Caco-2 (cell line): Measurements from ENCODE around the gene PIH1D1. TPM values are rescaled to one million over a fixed set of nuclear protein-coding genes. Genes with fewer than 3 reads are reported as not detected.

Experiments used
- BruUV-seq: library from RNA; stranded (reverse); fragments of 400-500 nt; replicated peaks from 2 replicates; lab custom pipeline; 2021; lab: Mats Ljungman, UMichigan
- CTCF ChIA-PET: fragments of 300-600 bp; sonication (Branson Sonifier 250); formaldehyde crosslinking; loops from one replicate; lab custom pipeline; 2022; ENCODE audit warnings: antibody characterized with exemption; lab: Charles Lee
- POLR2A ChIA-PET: fragments of 300-600 bp; sonication (Branson Sonifier 250); formaldehyde crosslinking; loops from one replicate; lab custom pipeline; 2022; ENCODE audit warnings: antibody characterized with exemption; lab: Charles Lee
- DNase-seq, 2 experiments: peaks; one replicate each; pipeline versions ENCODE4 v3.0.0 to v3.0.0-alpha.2; 2020 to 2022
- H3K27me3 ChIP-seq: replicated peaks from 2 replicates; pipeline ENCODE4 v1.6.0; 2011; ENCODE audit warnings: low read length; ENCODE audit not compliant: control insufficient read depth, insufficient read depth
- H3K36me3 ChIP-seq: 2 replicates; pipeline ENCODE4 v1.5.1; 2011; ENCODE audit warnings: low read length; ENCODE audit not compliant: control insufficient read depth, insufficient read depth
- H3K4me1 ChIP-seq: fragments of 250-450 bp; sonication (Bioruptor Pico); 2 replicates; pipeline ENCODE4 v1.5.1; 2020; ENCODE audit warnings: mild to moderate bottlenecking
- H3K4me3 ChIP-seq: 2 replicates; pipeline ENCODE4 v1.5.1; 2011; ENCODE audit warnings: low read depth, mild to moderate bottlenecking, control low read depth, low read length
- H3K9me3 ChIP-seq: fragments of 250-450 bp; sonication (Bioruptor Pico); 2 replicates; pipeline ENCODE4 v1.5.1; 2020; ENCODE audit warnings: mild to moderate bottlenecking, moderate library complexity
- H3K27ac Mint-ChIP-seq: one replicate; pipeline ENCODE4 v1.8.0; 2022; ENCODE audit warnings: mixed read lengths; ENCODE audit not compliant: unreplicated experiment
- H3K27me3 Mint-ChIP-seq: one replicate; pipeline ENCODE4 v1.8.0; 2022; ENCODE audit warnings: mixed read lengths; ENCODE audit not compliant: insufficient read depth, unreplicated experiment
- H3K36me3 Mint-ChIP-seq: one replicate; pipeline ENCODE4 v1.8.0; 2022; ENCODE audit warnings: mild to moderate bottlenecking, mixed read lengths; ENCODE audit not compliant: insufficient read depth, unreplicated experiment
- H3K4me1 Mint-ChIP-seq: one replicate; pipeline ENCODE4 v1.8.0; 2022; ENCODE audit warnings: low read depth, mixed read lengths; ENCODE audit not compliant: unreplicated experiment
- H3K4me3 Mint-ChIP-seq: one replicate; pipeline ENCODE4 v1.8.0; 2022; ENCODE audit warnings: mild to moderate bottlenecking, moderate library complexity, mixed read lengths; ENCODE audit not compliant: unreplicated experiment
- H3K9me3 Mint-ChIP-seq: one replicate; pipeline ENCODE4 v1.8.0; 2022; ENCODE audit warnings: mixed read lengths; ENCODE audit not compliant: unreplicated experiment
- CTCF ChIP-seq, 2 experiments: fragments of 200-600 bp in 1 of 2; IDR thresholded peaks; 1 replicate in 1 of 2; 2 replicates in 1 of 2; pipeline versions ENCODE4 v1.5.1 to v1.8.0; 2011 to 2022; ENCODE audit warnings: antibody characterized with exemption in 1 of 2, control low read depth in 1 of 2, inconsistent platforms in 1 of 2, low read depth in 1 of 2, low read length in 1 of 2, mild to moderate bottlenecking in 1 of 2, moderate library complexity in 1 of 2; ENCODE audit not compliant: insufficient read depth in 1 of 2, severe bottlenecking in 1 of 2, unreplicated experiment in 1 of 2
- intact Hi-C: fragments of 100-400 bp; cut with micrococcal nuclease; formaldehyde crosslinking; loops from one replicate; pipeline ENCODE4 v1.10.0; 2022; ENCODE audit not compliant: unreplicated experiment
- total RNA-seq: library from RNA; stranded (reverse); gene quantifications from 2 replicates; pipeline ENCODE4 v1.2.3, GENCODE V29; 2022

Gene PIH1D1
- total RNA-seq, 1 experiment from 2014 or later = 150 TPM

DNA sequence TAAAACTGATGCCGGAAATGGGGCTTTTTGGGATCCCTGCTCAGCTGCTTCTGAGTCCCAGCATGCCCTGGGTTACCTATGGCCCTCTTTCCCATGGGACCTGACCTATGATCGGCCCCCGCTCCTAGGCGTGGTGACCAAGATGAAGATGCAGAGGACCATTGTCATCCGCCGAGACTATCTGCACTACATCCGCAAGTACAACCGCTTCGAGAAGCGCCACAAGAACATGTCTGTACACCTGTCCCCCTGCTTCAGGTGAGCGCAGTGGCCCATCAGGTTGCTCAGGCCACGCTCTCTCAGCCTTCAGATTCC lies 46.1 kb upstream of the PIH1D1 start:
- no TSS peak for BruUV-seq
- no peaks in the 10 kb centered on the region for H3K9me3 Mint-ChIP-seq
- H3K9me3 ChIP-seq = no peaks in the 10 kb centered on the region
- peaks cover 16% of the 10 kb centered on the region for H3K36me3 ChIP-seq
- H3K4me1 ChIP-seq = peaks cover 20% of the 10 kb centered on the region
- TF ChIP-seq CTCF (IDR thresholded peaks at IDR 0.05; ENCODE audit: insufficient read depth in 1 of 2, low read depth in 1 of 2, low read length in 1 of 2, severe bottlenecking in 1 of 2, unreplicated experiment in 1 of 2) = no peak
- peak overlapping the region; percentile 98 for H3K4me3 Mint-ChIP-seq
- no peak for DNase-seq
- CTCF ChIA-PET = no interaction called here
- intact Hi-C loops = no loop called here
- peak overlapping the region; percentile 93; the same call in 1 of the 2 replicates for H3K4me3 ChIP-seq
- no peaks in the 10 kb centered on the region for H3K27me3 ChIP-seq
- no peaks in the 10 kb centered on the region for H3K27me3 Mint-ChIP-seq
- H3K27ac Mint-ChIP-seq = no peak overlapping the region
- H3K36me3 Mint-ChIP-seq = peaks cover 85% of the 10 kb centered on the region
- POLR2A ChIA-PET = no interaction called here
- peaks cover 13% of the 10 kb centered on the region for H3K4me1 Mint-ChIP-seq

DNA sequence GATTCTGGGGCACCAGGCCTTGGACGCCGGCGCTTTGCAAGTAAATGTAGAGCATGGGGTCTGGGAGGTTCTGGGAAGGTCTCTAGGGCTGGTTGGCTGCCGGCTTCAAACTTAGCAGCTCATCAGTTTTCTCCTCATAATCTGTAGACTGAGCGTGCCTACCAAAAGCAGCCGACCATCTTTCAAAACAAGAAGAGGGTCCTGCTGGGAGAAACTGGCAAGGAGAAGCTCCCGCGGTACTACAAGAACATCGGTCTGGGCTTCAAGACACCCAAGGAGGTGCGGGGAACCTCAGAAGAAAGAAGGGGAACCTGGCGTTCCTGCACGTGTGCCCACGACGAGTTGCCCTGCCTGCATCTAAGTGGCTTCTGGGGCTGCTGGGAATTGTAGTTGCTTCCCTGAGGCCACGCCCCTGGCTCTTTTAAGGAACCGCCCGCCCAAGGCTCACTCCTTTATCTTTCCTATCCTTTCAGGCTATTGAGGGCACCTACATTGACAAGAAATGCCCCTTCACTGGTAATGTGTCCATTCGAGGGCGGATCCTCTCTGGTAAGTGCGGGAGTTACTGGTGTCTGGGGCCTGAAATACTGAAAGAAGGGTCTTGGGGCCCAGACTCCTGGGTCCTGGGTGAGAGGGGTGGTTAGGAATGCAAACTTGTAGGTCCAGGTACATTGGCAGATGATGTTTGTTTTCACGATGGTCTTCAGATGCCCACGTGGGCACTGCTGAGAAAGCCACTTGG lies 45.6 kb upstream of the PIH1D1 start:
- Mint-ChIP-seq H3K4me1 (peaks cover 13% of the 10 kb centered on the region), H3K36me3 (peaks cover 90% of the 10 kb centered on the region), H3K4me3 (peak overlapping the region; percentile 98), H3K27me3 (no peaks in the 10 kb centered on the region), H3K27ac (peak overlapping the region; percentile 99), H3K9me3 (no peaks in the 10 kb centered on the region)
- no TSS peak for BruUV-seq
- intact Hi-C loops = no loop called here
- Histone ChIP-seq H3K36me3 (peaks cover 16% of the 10 kb centered on the region), H3K4me1 (peaks cover 20% of the 10 kb centered on the region), H3K9me3 (no peaks in the 10 kb centered on the region), H3K27me3 (no peaks in the 10 kb centered on the region), H3K4me3 (peak overlapping the region; percentile 93)
- CTCF ChIA-PET = interaction anchor here (1.5 to 2.1 kb wide), 2 partner anchors 16 to 50 kb away, joined by 4 to 9 read pairs; no protein-coding TSS in a partner anchor
- TF ChIP-seq CTCF (IDR thresholded peaks at IDR 0.05; ENCODE audit: insufficient read depth in 1 of 2, low read depth in 1 of 2, low read length in 1 of 2, severe bottlenecking in 1 of 2, unreplicated experiment in 1 of 2) = no peak
- peak in 1 of 2 experiments; percentile 62 for DNase-seq
- POLR2A ChIA-PET = no interaction called here

- CTCF ChIA-PET = interaction anchor here (1.4 to 2.1 kb wide), 3 partner anchors 15 to 74 kb away, joined by 4 to 9 read pairs (median 4); no protein-coding TSS in a partner anchor
- peaks cover 20% of the 10 kb centered on the region for H3K4me1 ChIP-seq
- POLR2A ChIA-PET = interaction anchor here (1.0 to 2.8 kb wide), 5 partner anchors 50 to 167 kb away, joined by 3 to 22 read pairs (median 8); partner anchors contain the start of genes NOSIP, PRRG2 and RRAS
Observed at GRCh38 chr19:49496574-49497008, 45.0 kb upstream of the PIH1D1 start.

More at GRCh38 chr19:49496574-49497008, 45.0 kb upstream of the PIH1D1 start:
- Mint-ChIP-seq H3K9me3 (no peaks in the 10 kb centered on the region), H3K4me3 (peak overlapping the region; percentile 98), H3K27ac (peak overlapping the region; percentile 99), H3K4me1 (peaks cover 13% of the 10 kb centered on the region), H3K27me3 (no peaks in the 10 kb centered on the region), H3K36me3 (peaks cover 97% of the 10 kb centered on the region)
- BruUV-seq = TSS peak; percentile 61
- no peaks in the 10 kb centered on the region for H3K9me3 ChIP-seq
- intact Hi-C loops = loop anchor here (1.0 kb wide), 3 partner anchors 9 to 146 kb away; partner anchors contain the start of genes ALDH16A1, RPL13A and SCAF1
- H3K36me3 ChIP-seq = peaks cover 16% of the 10 kb centered on the region
- DNase-seq = no peak
- H3K27me3 ChIP-seq = no peaks in the 10 kb centered on the region
- peak overlapping the region; percentile 93 for H3K4me3 ChIP-seq
- TF ChIP-seq CTCF (IDR thresholded peaks at IDR 0.05; ENCODE audit: insufficient read depth in 1 of 2, low read depth in 1 of 2, low read length in 1 of 2, severe bottlenecking in 1 of 2, unreplicated experiment in 1 of 2) = no peak
